ENCODE measurements around the gene LGR6. TPM values are rescaled to one million over a fixed set of nuclear protein-coding genes. Genes with fewer than 3 reads are reported as not detected.
"Not testable (repeated sequence)": the region's sequence is repeated elsewhere in the genome, so short reads cannot be mapped to it uniquely, and the experiment has no call there.

The LGR6 gene
- total RNA-seq, 1 experiment from 2014 or later, result not detected

DNA sequence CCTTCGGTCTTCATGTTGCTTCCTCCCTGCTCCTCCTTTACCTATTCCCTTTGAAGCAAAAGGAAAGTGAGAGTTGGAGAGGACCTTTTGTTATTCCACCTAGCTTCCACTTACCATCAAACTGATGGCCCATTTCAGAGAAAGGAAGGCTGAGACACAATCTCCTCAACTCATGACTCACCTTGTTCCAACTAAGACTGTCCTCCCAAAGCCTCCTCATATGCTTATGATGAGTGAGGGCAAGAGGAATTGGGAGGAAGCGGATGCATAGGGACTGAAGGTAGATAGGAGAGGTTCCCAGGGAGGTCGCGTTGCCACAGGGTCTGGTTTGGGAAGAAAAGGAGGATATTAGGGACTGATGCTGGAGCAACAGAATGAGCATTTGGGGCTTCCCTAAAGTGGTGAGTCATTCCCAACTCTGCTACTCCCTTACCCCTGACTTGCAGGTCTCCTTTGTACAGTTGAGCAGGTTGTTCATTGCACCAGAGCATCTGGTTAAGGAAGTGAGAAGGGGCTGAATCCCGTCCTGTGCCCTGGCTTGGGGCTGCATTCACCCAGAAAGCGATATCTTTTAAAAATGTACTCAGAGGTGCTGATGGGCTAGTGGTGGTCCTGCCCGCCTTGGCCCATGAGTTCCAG lies 35.0 kb downstream of the LGR6 start:
- no peak for DNase-seq (ENCODE audit: low read depth)
- in situ Hi-C loops (cut with HindIII; ENCODE audit: low pct_unique_long_range_greater_than_20kb, low sequenced_read_pairs), result no loop called here

DNA sequence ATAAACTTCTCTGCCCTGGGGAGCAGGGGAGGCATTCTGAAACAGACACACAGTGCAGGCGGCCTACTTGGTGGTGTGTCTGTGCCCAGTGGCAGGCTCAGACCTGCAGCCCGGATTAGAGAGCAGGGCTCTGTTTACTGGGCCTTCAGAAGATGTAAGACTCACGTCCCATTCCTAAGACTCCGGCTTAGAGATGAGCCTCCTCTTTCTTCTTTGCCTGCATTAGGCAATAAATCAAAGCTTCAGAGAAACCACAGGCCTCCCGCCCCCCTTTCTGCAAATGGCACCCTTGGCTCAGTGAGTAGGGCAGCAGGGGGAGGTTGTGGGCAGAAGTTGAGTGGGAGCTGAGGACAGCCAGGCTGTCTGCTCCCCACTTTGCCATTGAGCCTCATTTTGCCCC lies 35.8 kb downstream of the LGR6 start:
- DNase-seq (ENCODE audit: low read depth), result no peak
- in situ Hi-C loops (cut with HindIII; ENCODE audit: low pct_unique_long_range_greater_than_20kb, low sequenced_read_pairs), result no loop called here

DNA sequence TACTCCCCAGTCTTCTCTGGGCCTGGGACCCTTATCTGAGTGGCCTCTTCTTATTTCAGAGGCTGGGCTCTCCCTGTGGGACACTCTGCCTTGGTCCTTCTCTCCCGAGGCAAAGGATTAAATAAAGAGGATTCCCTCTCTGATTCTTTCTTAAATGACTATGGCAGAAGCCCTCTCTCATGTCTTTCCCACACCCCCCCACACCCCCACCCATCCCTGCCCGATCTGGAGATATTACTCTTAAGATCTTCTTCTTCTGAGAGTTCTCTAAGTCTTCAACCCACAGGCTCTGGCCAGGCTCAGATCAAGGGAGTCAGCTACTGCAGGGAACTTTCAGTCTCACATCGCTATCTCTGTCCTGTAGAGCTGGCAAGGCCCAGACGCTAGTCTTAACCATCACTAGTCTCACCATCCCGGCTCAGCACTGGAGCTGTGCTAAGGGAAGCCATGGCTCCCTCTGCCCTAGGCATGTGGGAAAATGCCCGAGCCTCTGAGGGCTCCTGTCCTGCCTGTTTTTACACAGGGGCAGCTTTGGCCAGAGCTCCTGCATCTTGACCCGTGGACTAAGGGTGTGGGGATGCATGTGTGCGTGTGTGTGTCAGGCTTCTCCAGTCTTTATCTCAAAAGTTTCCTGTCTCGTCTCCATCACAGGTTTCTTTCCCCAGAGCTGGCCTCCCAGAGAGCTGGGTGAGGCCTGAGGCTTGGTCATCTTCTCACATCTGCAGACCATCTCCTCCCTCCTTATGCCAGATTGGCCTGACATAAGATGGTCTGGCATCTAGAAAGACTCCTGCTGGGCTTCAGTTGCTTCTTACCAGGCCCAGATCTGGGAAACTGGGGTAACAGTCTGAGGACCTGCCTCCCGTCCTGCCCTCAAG lies 36.7 kb downstream of the LGR6 start:
- no peak for DNase-seq (ENCODE audit: low read depth)
- in situ Hi-C loops (cut with HindIII; ENCODE audit: low pct_unique_long_range_greater_than_20kb, low sequenced_read_pairs), result no loop called here

DNA sequence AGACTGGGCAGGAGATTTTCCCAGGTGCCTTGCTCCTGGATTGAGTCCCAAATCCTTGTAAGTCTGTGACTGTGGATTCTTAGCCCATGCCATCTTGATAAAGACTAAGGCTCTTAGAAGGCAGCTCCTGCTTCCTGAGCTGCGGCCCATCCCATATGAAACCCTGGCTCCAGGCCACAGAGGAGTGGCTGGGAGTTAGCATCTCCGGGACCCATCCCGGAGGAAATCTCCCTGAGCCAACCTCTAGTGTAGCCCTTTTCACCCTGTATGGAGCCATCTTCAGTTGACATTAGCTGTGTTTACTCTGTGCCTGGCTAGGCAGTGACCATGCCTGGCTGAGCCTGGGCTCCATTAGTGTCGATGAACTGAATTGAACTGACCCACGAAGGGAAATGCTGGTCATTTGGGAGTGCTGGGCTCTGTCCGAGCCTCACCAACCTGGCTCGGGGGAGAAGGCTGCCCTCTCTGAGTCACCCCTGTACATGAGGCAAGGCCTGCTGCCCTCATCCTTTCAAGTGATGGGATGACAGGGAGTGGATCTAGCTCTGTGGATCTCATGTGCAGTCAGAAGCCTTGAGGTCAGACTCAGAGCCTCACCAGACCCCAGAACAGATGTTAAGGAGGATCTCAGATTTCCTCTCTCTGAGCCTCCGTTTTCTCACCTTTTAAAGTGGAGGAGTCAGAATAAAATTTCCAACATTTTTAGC lies 37.5 kb downstream of the LGR6 start:
- in situ Hi-C loops (cut with HindIII; ENCODE audit: low pct_unique_long_range_greater_than_20kb, low sequenced_read_pairs), result no loop called here
- DNase-seq (ENCODE audit: low read depth), result no peak

DNA sequence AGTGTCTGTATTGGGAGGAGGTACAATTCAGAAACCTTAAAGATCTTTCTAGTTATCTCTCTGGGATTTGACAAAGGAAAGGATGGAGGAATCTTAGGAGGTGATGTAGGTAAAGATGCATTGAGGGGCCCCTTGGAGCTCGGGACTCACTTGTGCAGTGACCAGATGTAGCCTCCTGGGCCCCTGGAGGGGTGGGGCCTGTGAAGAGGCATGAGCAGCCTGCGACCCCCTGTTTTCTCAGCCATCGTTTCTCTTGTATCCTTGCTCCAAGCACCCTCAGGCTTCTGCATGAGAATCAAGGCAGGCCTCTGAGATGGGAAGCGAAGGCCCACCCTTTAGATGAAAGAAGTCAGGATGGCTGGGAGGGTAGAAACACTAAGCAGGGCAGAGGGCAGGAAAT lies 39.6 kb downstream of the LGR6 start:
- no peak for DNase-seq (ENCODE audit: low read depth)
- in situ Hi-C loops (cut with HindIII; ENCODE audit: low pct_unique_long_range_greater_than_20kb, low sequenced_read_pairs), result no loop called here

DNA sequence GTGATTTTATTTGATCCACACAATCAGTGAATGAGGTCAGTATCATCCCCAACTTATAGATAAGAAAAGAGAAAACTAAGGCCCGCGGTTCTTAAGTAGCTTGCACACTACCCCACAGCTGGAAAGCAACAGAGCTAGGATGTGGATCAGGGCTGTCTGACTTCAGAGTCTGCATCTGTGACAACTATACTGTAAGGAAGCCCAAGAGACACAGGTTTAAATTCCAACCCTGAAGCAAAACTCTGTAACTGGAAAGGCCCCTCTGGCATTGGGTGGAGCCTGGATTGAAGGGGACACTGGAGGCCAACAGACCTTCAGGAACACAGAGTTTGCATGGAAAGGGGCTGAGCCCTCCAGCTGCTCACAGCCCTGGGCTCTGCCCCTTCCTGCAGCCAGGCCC lies 40.2 kb downstream of the LGR6 start:
- in situ Hi-C loops (cut with HindIII; ENCODE audit: low pct_unique_long_range_greater_than_20kb, low sequenced_read_pairs), result no loop called here
- DNase-seq (ENCODE audit: low read depth), result no peak

DNA sequence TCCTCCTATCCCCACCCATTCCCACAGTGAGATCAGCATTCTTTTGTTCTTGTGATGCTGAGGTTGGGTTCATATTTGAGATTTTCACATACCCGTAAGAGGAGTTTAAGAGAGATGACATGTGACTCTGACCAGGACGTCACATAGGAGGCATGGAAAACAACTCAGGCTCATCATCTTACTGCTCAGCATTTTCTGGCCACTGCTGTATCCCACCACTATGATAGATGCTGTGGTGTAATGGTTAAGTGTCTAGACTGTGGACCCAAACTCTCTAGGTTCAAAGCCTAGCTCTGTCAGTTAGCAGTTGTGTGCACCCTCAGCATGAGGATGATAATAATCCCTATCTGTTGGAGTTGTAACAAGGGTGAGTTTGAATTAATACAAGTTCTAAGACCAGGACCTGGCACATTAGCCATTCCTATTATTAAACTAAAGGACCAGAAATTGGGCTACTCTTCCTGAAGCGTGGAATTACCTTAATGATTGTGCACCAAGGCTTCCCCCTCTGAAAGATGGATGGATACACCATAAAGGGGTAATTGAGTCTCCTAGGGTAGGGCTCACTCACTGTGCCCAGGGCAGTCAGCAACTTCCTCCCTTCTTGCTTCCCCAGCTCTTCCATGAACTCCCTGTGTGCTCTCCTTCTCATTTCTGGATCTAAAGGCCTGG lies 40.9 kb downstream of the LGR6 start:
- DNase-seq (ENCODE audit: low read depth), result no peak

DNA sequence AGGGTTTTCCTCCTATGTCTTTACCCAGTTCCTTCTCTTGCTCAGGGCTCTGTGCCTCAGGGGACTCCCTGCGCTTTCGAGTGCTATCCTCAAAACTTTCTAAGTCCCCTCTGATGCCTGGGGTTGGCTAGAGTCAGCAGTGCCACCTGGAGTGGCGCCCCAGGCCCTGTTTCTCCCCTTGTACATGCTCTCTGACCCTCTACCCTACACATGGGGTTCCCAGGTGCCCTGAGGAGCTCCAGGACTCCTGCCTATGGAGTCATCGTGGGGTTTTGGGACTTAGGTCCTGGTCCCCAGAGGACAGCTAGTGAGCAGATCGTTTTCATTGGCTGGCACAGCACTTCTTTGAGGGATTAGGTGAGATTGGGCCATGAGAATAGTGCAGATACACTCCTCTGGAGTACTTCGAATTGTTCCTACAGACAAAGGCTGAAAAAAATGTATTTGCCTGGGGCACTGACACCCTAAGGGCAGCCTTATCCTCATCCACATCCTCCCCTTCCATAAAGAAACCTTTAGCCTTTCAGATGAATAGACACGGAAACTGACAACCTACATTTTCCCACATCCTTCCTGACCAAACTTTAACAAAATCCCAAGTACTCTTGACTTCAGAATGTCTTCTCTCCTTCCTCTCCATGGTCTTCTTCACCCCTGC lies 41.5 kb downstream of the LGR6 start:
- no peak for DNase-seq (ENCODE audit: low read depth)

More for the DNA sequence above, 40.9 kb downstream of the LGR6 start:
- in situ Hi-C loops (cut with HindIII; ENCODE audit: low pct_unique_long_range_greater_than_20kb, low sequenced_read_pairs), result no loop called here

DNA sequence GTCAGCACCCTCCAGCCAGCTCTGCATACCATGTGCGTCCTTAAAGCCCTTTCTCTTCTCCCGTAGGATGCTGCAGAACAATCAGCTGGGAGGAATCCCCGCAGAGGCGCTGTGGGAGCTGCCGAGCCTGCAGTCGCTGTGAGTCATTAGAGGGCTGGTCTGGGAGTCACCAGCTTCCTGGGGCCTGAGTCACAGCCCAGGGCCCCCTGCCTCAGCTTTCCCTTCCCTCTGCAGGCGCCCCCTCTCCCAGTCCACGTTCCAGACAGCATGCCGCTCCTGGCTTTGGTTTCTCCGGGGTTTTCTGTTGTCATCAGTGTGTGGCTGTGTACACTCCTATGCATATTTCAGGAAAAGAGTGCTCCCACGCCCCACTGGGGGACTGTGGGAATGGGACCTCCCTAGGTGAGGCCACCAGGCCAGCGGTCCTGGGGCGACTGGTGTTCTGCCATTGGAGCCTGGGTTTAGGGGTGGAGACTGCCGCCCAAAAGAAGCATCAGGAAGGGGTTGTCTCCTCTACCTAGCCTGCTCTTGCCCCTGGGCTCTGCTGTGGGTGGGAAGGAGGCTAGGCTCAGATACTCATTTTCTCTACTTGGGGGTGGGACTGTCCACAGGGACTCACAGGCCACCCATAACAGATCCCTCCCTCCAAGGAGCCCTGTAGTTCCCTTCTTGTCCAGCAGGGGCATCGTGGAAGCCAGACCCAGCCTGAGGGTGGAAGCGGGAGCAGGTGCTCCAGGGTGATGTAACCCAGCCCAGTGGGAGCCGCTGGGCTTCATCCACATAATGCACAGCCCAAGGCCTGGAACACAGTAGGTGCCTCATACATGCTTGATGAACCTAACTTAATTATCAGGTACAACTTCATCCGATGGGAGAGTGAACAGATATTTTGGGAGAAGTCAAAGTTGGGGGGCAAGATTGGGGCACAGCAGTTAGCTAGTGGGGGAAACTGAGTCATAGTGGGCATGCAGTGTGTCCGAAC lies 42.5 kb downstream of the LGR6 start:
- peak; percentile 91 for DNase-seq (ENCODE audit: low read depth)
- in situ Hi-C loops (cut with HindIII; ENCODE audit: low pct_unique_long_range_greater_than_20kb, low sequenced_read_pairs), result no loop called here

More for the DNA sequence above, 41.5 kb downstream of the LGR6 start:
- in situ Hi-C loops (cut with HindIII; ENCODE audit: low pct_unique_long_range_greater_than_20kb, low sequenced_read_pairs), result no loop called here

DNA sequence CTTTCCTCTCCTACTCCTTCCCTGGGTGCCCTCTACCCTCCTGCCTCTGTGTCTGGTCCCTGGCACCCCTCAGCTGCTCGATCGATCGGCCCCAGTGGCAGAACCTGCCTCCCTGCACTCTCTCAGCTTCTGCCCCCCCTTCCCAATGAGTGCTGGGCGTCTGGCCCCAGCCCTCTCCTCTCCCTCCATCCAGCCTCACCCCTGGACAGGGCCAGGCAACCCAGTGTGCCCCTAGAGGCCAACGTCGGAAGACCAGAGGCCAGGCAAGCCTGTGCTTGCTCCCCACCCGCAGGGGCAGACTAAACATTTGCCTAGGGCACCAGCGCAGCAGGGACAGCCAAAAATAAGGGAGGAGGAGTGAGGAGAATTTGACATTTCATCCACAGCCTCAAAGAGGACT lies 43.5 kb downstream of the LGR6 start:
- in situ Hi-C loops (cut with HindIII; ENCODE audit: low pct_unique_long_range_greater_than_20kb, low sequenced_read_pairs), result no loop called here
- DNase-seq (ENCODE audit: low read depth), result peak; percentile 47

DNA sequence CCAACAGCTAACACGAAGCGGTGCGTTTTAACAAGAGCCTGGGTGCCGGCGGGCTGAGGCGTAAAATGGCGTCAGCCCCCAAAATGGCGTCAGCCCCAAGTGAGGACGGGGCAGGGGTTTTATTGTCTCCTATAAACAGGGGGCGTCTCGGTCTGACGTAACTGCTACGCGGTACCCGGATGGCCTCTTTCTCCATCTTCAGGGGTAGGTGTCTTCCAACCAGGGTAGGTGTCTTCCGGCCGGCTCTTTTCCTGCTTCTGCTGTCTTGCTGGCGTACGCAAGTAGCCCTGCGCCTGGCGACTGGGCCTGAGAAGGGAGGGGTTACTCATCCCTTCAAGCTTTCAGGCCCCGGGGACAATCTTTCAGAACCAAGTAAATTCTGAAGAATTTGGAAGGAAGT lies 45.3 kb downstream of the LGR6 start:
- no peak for DNase-seq (ENCODE audit: low read depth)
- in situ Hi-C loops (cut with HindIII; ENCODE audit: low pct_unique_long_range_greater_than_20kb, low sequenced_read_pairs), result no loop called here

DNA sequence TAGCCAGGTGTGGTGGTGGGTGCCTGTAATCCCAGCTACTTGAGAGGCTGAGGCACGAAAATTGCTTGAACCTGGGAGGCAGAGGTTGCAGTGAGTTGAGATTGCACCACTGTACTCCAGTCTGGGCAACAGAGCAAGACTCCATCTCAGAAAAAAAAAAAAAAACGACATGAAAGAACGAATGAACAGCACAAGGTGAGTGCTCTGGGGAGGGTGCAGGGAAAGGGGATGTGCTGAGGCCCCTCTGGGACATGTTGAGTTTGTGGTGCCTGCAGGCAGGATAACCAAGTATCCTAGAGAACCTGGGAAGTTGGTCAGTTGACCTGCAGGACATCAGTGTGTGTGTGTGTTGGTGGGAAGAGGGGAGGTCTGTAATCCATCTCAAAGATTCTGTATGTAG lies 46.6 kb downstream of the LGR6 start:
- in situ Hi-C loops (cut with HindIII; ENCODE audit: low pct_unique_long_range_greater_than_20kb, low sequenced_read_pairs); DNase-seq (ENCODE audit: low read depth): not testable (repeated sequence)

DNA sequence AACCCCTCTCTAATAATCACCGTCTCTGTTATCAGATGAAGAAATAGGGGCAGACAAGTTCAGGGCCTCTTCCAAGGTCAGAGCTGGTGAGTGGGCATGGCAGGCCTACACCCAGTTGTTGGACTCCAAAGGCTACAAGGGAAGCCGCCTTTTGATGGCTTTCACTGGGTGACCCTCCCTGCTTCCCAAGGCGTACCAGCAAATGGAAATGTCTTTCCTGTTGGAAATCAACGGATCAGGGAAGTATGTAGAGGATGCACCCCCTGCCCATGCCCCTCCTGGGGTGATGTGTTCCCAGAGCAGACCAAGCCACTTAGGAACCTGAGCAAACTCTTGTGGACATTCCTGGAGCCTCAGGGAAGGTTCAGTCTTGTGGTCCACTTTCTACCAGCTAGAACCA lies 47.4 kb downstream of the LGR6 start:
- DNase-seq (ENCODE audit: low read depth), result no peak
- in situ Hi-C loops (cut with HindIII; ENCODE audit: low pct_unique_long_range_greater_than_20kb, low sequenced_read_pairs), result no loop called here

DNA sequence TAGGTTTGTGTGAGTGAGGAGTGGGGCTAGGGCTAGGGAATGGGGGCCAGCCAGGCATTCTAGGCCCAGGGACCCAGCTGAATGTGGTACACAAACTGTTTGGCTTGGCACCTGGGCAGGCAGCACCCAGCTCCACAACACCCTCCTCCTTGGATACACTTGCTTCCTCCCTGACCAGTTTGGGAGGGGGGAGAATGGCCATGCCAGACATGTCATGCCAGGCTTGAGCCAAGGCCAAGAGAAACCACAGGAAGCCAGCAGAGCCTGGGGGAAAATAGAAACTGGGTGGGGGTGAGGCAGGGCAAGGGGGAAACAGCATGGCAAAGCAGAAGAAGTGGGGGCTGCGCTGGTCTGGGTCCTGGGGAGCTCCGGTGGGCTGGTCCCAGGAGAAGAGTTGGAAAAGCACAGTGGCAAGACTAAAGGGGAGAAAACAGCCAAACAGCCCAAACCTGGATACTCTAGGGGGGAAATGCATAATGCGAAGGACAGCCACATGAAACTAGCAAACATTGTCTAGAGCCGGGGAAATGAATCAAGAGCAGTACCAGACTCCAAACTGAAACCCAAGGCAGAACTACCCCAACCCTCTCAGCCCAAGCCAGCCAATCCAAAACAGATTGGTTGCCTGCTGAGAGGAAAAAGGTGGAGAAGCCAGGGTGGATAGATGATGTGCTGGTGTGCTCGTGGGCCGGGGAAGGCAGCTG lies 47.9 kb downstream of the LGR6 start:
- DNase-seq (ENCODE audit: low read depth), result no peak
- in situ Hi-C loops (cut with HindIII; ENCODE audit: low pct_unique_long_range_greater_than_20kb, low sequenced_read_pairs), result no loop called here

DNA sequence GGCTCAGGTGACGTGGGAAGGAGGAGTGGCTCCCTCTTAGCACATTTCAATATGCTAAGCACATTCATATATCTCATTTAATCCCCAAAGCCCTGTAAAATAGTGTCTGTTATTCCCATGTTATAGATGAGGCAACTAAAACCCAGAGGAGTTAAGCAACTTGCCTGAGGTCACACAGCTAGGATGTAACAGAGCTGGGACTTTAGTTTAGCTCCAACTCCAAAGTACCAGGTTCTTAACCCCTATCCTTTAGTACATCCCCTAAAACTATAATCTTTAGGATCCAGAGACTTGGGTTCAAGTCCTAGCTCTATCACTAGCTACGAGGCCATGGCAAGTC lies 48.5 kb downstream of the LGR6 start:
- DNase-seq (ENCODE audit: low read depth), result no peak
- in situ Hi-C loops (cut with HindIII; ENCODE audit: low pct_unique_long_range_greater_than_20kb, low sequenced_read_pairs), result no loop called here

DNA sequence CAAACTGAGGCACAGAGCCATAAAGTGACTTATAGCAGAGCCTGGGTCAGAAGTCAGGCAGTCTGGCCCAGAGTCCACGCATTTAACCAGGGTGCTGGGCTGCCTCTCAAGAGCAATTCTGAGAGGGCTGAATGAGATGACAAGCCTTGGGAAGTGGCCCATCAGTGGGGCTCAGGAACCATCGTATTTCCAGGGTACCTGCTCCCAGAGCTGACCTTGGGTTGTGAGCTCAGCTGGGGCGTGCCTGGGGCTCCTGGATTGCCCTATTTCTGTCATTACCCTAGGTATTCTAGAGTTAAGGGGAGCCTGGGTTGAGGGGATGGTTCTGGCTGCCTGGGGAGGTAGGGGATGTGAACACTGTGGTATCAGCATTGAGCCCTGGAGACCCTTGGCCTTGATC lies 49.4 kb downstream of the LGR6 start:
- DNase-seq (ENCODE audit: low read depth), result no peak
- in situ Hi-C loops (cut with HindIII; ENCODE audit: low pct_unique_long_range_greater_than_20kb, low sequenced_read_pairs), result no loop called here

DNA sequence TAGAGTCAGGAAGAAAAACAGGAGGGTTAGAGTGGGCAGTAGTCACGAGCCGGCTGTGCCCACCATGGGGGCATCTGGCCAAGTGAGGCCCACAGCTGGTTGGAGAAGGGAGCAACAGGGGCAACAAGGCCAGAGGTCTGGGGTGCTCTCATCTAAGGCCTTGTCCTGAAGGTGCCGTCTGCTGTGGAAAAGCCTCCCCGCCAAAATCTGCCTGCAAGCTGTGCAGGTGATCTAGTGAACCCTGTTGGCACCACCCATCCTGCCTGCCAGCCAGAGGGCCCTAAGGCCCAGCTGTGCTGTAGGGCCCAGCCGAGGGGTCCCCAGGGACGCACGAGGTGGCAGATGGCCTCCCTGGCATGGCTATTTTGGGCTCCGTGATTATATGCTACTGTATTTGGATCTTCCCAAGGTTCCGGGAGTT lies 51.3 kb downstream of the LGR6 start:
- in situ Hi-C loops (cut with HindIII; ENCODE audit: low pct_unique_long_range_greater_than_20kb, low sequenced_read_pairs), result no loop called here
- DNase-seq (ENCODE audit: low read depth), result no peak

Data from Caki2 (cell line).